ENCODE measurements around the gene CD44.

DNA sequence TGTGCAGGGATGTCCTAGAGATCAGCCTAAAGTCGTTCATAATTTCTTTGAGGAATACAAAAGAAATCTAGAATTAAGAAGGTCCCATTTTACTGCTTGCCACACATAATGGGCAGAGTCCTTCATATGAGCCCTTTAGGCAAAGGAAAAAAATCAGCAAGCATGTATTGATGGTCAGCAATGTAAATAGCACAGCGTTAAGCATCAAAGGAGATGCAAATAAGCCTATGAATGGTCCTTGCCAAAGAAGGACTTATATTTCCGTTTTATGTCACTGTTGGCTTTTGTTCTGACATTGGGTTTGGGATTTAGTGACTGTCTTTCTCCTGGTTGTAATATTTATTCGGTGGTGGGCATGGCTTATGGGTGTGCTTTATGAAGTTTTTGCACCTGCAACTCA is 69.8 kb downstream of the CD44 start:
- TF ChIP-seq CTCF (IDR thresholded peaks at IDR 0.05) (no peak), POLR2A (IDR thresholded peaks at IDR 0.05) (no peak)

All from lower leg skin (tissue), 3 donors.